Caco-2 (cell line): Measurements from ENCODE around the gene RBM33. TPM values are rescaled to one million over a fixed set of nuclear protein-coding genes. Genes with fewer than 3 reads are reported as not detected.

Experiments used
- BruUV-seq: library from RNA; stranded (reverse); fragments of 400-500 nt; replicated peaks from 2 replicates; lab custom pipeline; 2021; lab: Mats Ljungman, UMichigan
- CTCF ChIA-PET: fragments of 300-600 bp; sonication (Branson Sonifier 250); formaldehyde crosslinking; loops from one replicate; lab custom pipeline; 2022; ENCODE audit warnings: antibody characterized with exemption; lab: Charles Lee
- POLR2A ChIA-PET: fragments of 300-600 bp; sonication (Branson Sonifier 250); formaldehyde crosslinking; loops from one replicate; lab custom pipeline; 2022; ENCODE audit warnings: antibody characterized with exemption; lab: Charles Lee
- DNase-seq, 2 experiments: peaks; one replicate each; pipeline versions ENCODE4 v3.0.0 to v3.0.0-alpha.2; 2020 to 2022
- H3K27me3 ChIP-seq: replicated peaks from 2 replicates; pipeline ENCODE4 v1.6.0; 2011; ENCODE audit warnings: low read length; ENCODE audit not compliant: control insufficient read depth, insufficient read depth
- H3K36me3 ChIP-seq: 2 replicates; pipeline ENCODE4 v1.5.1; 2011; ENCODE audit warnings: low read length; ENCODE audit not compliant: control insufficient read depth, insufficient read depth
- H3K4me1 ChIP-seq: fragments of 250-450 bp; sonication (Bioruptor Pico); 2 replicates; pipeline ENCODE4 v1.5.1; 2020; ENCODE audit warnings: mild to moderate bottlenecking
- H3K4me3 ChIP-seq: 2 replicates; pipeline ENCODE4 v1.5.1; 2011; ENCODE audit warnings: low read depth, mild to moderate bottlenecking, control low read depth, low read length
- H3K9me3 ChIP-seq: fragments of 250-450 bp; sonication (Bioruptor Pico); 2 replicates; pipeline ENCODE4 v1.5.1; 2020; ENCODE audit warnings: mild to moderate bottlenecking, moderate library complexity
- H3K27ac Mint-ChIP-seq: one replicate; pipeline ENCODE4 v1.8.0; 2022; ENCODE audit warnings: mixed read lengths; ENCODE audit not compliant: unreplicated experiment
- H3K27me3 Mint-ChIP-seq: one replicate; pipeline ENCODE4 v1.8.0; 2022; ENCODE audit warnings: mixed read lengths; ENCODE audit not compliant: insufficient read depth, unreplicated experiment
- H3K36me3 Mint-ChIP-seq: one replicate; pipeline ENCODE4 v1.8.0; 2022; ENCODE audit warnings: mild to moderate bottlenecking, mixed read lengths; ENCODE audit not compliant: insufficient read depth, unreplicated experiment
- H3K4me1 Mint-ChIP-seq: one replicate; pipeline ENCODE4 v1.8.0; 2022; ENCODE audit warnings: low read depth, mixed read lengths; ENCODE audit not compliant: unreplicated experiment
- H3K4me3 Mint-ChIP-seq: one replicate; pipeline ENCODE4 v1.8.0; 2022; ENCODE audit warnings: mild to moderate bottlenecking, moderate library complexity, mixed read lengths; ENCODE audit not compliant: unreplicated experiment
- H3K9me3 Mint-ChIP-seq: one replicate; pipeline ENCODE4 v1.8.0; 2022; ENCODE audit warnings: mixed read lengths; ENCODE audit not compliant: unreplicated experiment
- CTCF ChIP-seq, 2 experiments: fragments of 200-600 bp in 1 of 2; IDR thresholded peaks; 1 replicate in 1 of 2; 2 replicates in 1 of 2; pipeline versions ENCODE4 v1.5.1 to v1.8.0; 2011 to 2022; ENCODE audit warnings: antibody characterized with exemption in 1 of 2, control low read depth in 1 of 2, inconsistent platforms in 1 of 2, low read depth in 1 of 2, low read length in 1 of 2, mild to moderate bottlenecking in 1 of 2, moderate library complexity in 1 of 2; ENCODE audit not compliant: insufficient read depth in 1 of 2, severe bottlenecking in 1 of 2, unreplicated experiment in 1 of 2
- intact Hi-C: fragments of 100-400 bp; cut with micrococcal nuclease; formaldehyde crosslinking; loops from one replicate; pipeline ENCODE4 v1.10.0; 2022; ENCODE audit not compliant: unreplicated experiment
- total RNA-seq: library from RNA; stranded (reverse); gene quantifications from 2 replicates; pipeline ENCODE4 v1.2.3, GENCODE V29; 2022

RBM33 gene
- total RNA-seq, 1 experiment from 2014 or later: 82.8 TPM

GRCh38 chr7:155820246-155820645 is 175.8 kb downstream of the RBM33 start:
- Histone ChIP-seq H3K36me3 (no peaks in the 10 kb centered on the region), H3K27me3 (no peaks in the 10 kb centered on the region), H3K9me3 (no peaks in the 10 kb centered on the region), H3K4me1 (no peaks in the 10 kb centered on the region; the same call in 1 of the 2 replicates), H3K4me3 (no peak overlapping the region)
- H3K36me3 Mint-ChIP-seq: no peaks in the 10 kb centered on the region
- no peaks in the 10 kb centered on the region for H3K9me3 Mint-ChIP-seq
- no peak for TF ChIP-seq CTCF (IDR thresholded peaks at IDR 0.05; ENCODE audit: insufficient read depth in 1 of 2, low read depth in 1 of 2, low read length in 1 of 2, severe bottlenecking in 1 of 2, unreplicated experiment in 1 of 2)
- no TSS peak for BruUV-seq
- intact Hi-C loops: no loop called here
- DNase-seq: no peak
- no peaks in the 10 kb centered on the region for H3K27me3 Mint-ChIP-seq
- ChIA-PET POLR2A (no interaction called here), CTCF (no interaction called here)
- no peak overlapping the region for H3K27ac Mint-ChIP-seq
- H3K4me3 Mint-ChIP-seq: no peak overlapping the region
- peaks cover 6% of the 10 kb centered on the region for H3K4me1 Mint-ChIP-seq

GRCh38 chr7:155820788-155821187 is 176.3 kb downstream of the RBM33 start:
- CTCF ChIA-PET: interaction anchor here (1.0 kb wide), 1 partner anchor 237 kb away, joined by 3 read pairs; no protein-coding TSS in a partner anchor
- BruUV-seq: no TSS peak
- Histone ChIP-seq H3K27me3 (no peaks in the 10 kb centered on the region), H3K36me3 (no peaks in the 10 kb centered on the region), H3K9me3 (no peaks in the 10 kb centered on the region), H3K4me1 (no peaks in the 10 kb centered on the region), H3K4me3 (no peak overlapping the region)
- H3K4me3 Mint-ChIP-seq: no peak overlapping the region
- no peak overlapping the region for H3K27ac Mint-ChIP-seq
- no peaks in the 10 kb centered on the region for H3K36me3 Mint-ChIP-seq
- DNase-seq: no peak
- intact Hi-C loops: no loop called here
- TF ChIP-seq CTCF (IDR thresholded peaks at IDR 0.05; ENCODE audit: insufficient read depth in 1 of 2, low read depth in 1 of 2, low read length in 1 of 2, severe bottlenecking in 1 of 2, unreplicated experiment in 1 of 2): no peak
- H3K4me1 Mint-ChIP-seq: peaks cover under 1% of the 10 kb centered on the region
- no peaks in the 10 kb centered on the region for H3K27me3 Mint-ChIP-seq
- H3K9me3 Mint-ChIP-seq: no peaks in the 10 kb centered on the region
- POLR2A ChIA-PET: no interaction called here

- TF ChIP-seq CTCF (IDR thresholded peaks at IDR 0.05; ENCODE audit: insufficient read depth in 1 of 2, low read depth in 1 of 2, low read length in 1 of 2, severe bottlenecking in 1 of 2, unreplicated experiment in 1 of 2): no peak
- POLR2A ChIA-PET: no interaction called here
- H3K36me3 Mint-ChIP-seq: no peaks in the 10 kb centered on the region
- BruUV-seq: no TSS peak
- no peaks in the 10 kb centered on the region for H3K4me1 Mint-ChIP-seq
- no peak overlapping the region for H3K27ac Mint-ChIP-seq
- Histone ChIP-seq H3K4me3 (no peak overlapping the region), H3K4me1 (peaks cover 4% of the 10 kb centered on the region; the same call in 1 of the 2 replicates), H3K36me3 (no peaks in the 10 kb centered on the region), H3K9me3 (no peaks in the 10 kb centered on the region), H3K27me3 (no peaks in the 10 kb centered on the region)
- CTCF ChIA-PET: interaction anchor here (1.0 kb wide), 1 partner anchor 236 kb away, joined by 3 read pairs; no protein-coding TSS in a partner anchor
- DNase-seq: no peak
- no peaks in the 10 kb centered on the region for H3K9me3 Mint-ChIP-seq
- intact Hi-C loops: no loop called here
- H3K4me3 Mint-ChIP-seq: no peak overlapping the region
- no peaks in the 10 kb centered on the region for H3K27me3 Mint-ChIP-seq
Measured at GRCh38 chr7:155821851-155822250, 177.4 kb downstream of the RBM33 start.
